HepG2 (cell line): Measurements from ENCODE around the gene MGLL. TPM values are rescaled to one million over a fixed set of nuclear protein-coding genes. Genes with fewer than 3 reads are reported as not detected.

Experiments
- ATAC-seq: fragments of 200-7000 bp; cut with Tn5 transposase; 3 replicates; pipeline ENCODE4 v1.9.1; 2020; ENCODE audit warnings: mild to moderate bottlenecking, moderate library complexity
- BruUV-seq: library from RNA; stranded (reverse); fragments of 400-500 nt; replicated peaks from 2 replicates; lab custom pipeline; 2021; lab: Mats Ljungman, UMichigan
- CTCF ChIA-PET: fragments of 300-600 bp; formaldehyde crosslinking; extraction: SDS; loops from one replicate; lab custom pipeline; 2021; ENCODE audit warnings: low total read pairs, inconsistent platforms, low intra/inter-chr PET ratio; lab: Yijun Ruan, JAX
- POLR2A ChIA-PET: fragments of 350-600 bp; sonication (Branson Sonifier 250); formaldehyde crosslinking; loops from one replicate; lab custom pipeline; 2020; ENCODE audit warnings: antibody characterized with exemption, inconsistent platforms; lab: Yijun Ruan, JAX
- DNase-seq: peaks from one replicate; pipeline ENCODE4 v3.0.0-alpha.2; 2015; ENCODE audit warnings: low spot score
- FAIRE-seq: peaks from 3 replicates; lab custom pipeline; 2011; peaks lifted over from hg19 to GRCh38; lab: Jason Lieb, UNC
- H2AFZ ChIP-seq: one replicate; pipeline ENCODE4 v1.6.1; 2011; ENCODE audit warnings: low read length, inconsistent platforms
- H3K27ac ChIP-seq: fragments of 300-600 bp; 3 replicates; pipeline ENCODE4 v1.8.0; 2011; ENCODE audit warnings: mixed run types, mild to moderate bottlenecking, mixed read lengths, low read length, inconsistent platforms; ENCODE audit not compliant: insufficient read depth; ENCODE audit errors: extremely low read length
- H3K27me3 ChIP-seq, 2 experiments: fragments of 200-600 bp in 1 of 2; 2 replicates in 1 of 2; 3 replicates in 1 of 2; pipeline versions ENCODE4 v1.6.0 to v1.8.0; 2011; ENCODE audit warnings: low read length in 2 of 2, mild to moderate bottlenecking in 2 of 2, moderate library complexity in 2 of 2, inconsistent platforms in 1 of 2; ENCODE audit not compliant: insufficient read depth in 2 of 2, control insufficient read depth in 1 of 2
- H3K36me3 ChIP-seq, 2 experiments: fragments of 200-600 bp in 1 of 2; replicated peaks in 1 of 2; 2 replicates in 1 of 2; 3 replicates in 1 of 2; pipeline versions ENCODE4 v1.5.1 to v1.8.0; 2011; ENCODE audit warnings: low read length in 2 of 2, inconsistent platforms in 1 of 2; ENCODE audit not compliant: insufficient read depth in 2 of 2, control insufficient read depth in 1 of 2
- H3K4me1 ChIP-seq: 2 replicates; pipeline ENCODE4 v1.5.1; 2012; ENCODE audit warnings: low read length, inconsistent platforms; ENCODE audit not compliant: insufficient read depth
- H3K4me2 ChIP-seq: 2 replicates; pipeline ENCODE4 v1.6.0; 2011; ENCODE audit warnings: low read depth, low read length, inconsistent platforms
- H3K4me3 ChIP-seq, 3 experiments: fragments of 200-600 bp in 1 of 3; sonication (generic), shearing (Covaris generic) in 1 of 3; replicated peaks in 1 of 3; 2 replicates each; pipeline ENCODE4 v1.5.1; 2011 to 2016; ENCODE audit warnings: low read length in 3 of 3, inconsistent platforms in 2 of 3, low read depth in 2 of 3, mild to moderate bottlenecking in 2 of 3, control low read depth in 1 of 3, mixed read lengths in 1 of 3; ENCODE audit not compliant: insufficient read depth in 1 of 3
- H3K79me2 ChIP-seq: one replicate; pipeline ENCODE4 v1.6.1; 2011; ENCODE audit warnings: low read length, inconsistent platforms; ENCODE audit not compliant: insufficient read depth
- H3K9ac ChIP-seq: 2 replicates; pipeline ENCODE4 v1.6.0; 2011; ENCODE audit warnings: mild to moderate bottlenecking, low read depth, low read length, inconsistent platforms; ENCODE audit not compliant: insufficient read depth
- H3K9me3 ChIP-seq: 2 replicates; pipeline ENCODE4 v1.5.1; 2012; ENCODE audit warnings: mild to moderate bottlenecking, low read length
- H4K20me1 ChIP-seq: 2 replicates; pipeline ENCODE4 v1.6.0; 2011; ENCODE audit warnings: inconsistent platforms, mild to moderate bottlenecking, low read length, moderate library complexity; ENCODE audit not compliant: insufficient read depth
- MTERF4 ChIP-seq: sonication (generic); formaldehyde crosslinking; IDR thresholded peaks from 2 replicates; pipeline ENCODE4 v1.8.0; 2023; ENCODE audit warnings: mild to moderate bottlenecking, missing genetic modification reagents
- MZF1 ChIP-seq: sonication (generic); formaldehyde crosslinking; IDR thresholded peaks from 2 replicates; pipeline ENCODE4 v1.8.1; 2023; ENCODE audit warnings: mild to moderate bottlenecking, missing genetic modification reagents, borderline replicate concordance
- NKX3-1 ChIP-seq: sonication (generic); formaldehyde crosslinking; IDR thresholded peaks from 2 replicates; pipeline ENCODE4 v1.5.0; 2020; ENCODE audit warnings: missing genetic modification reagents
- TRIM22 ChIP-seq: fragments of 450-650 bp; IDR thresholded peaks from 2 replicates; pipeline ENCODE4 v1.6.1; 2017
- U2AF2 ChIP-seq: fragments of 200-400 bp; formaldehyde crosslinking; IDR thresholded peaks from 2 replicates; pipeline ENCODE4 v1.6.1; 2017; ENCODE audit warnings: low read depth, mild to moderate bottlenecking, low read length
- ZNF564 ChIP-seq: sonication (generic); formaldehyde crosslinking; IDR thresholded peaks from 2 replicates; pipeline ENCODE4 v1.8.1; 2023; ENCODE audit warnings: mild to moderate bottlenecking, missing genetic modification reagents
- ZNF607 ChIP-seq: sonication (generic); formaldehyde crosslinking; IDR thresholded peaks from 2 replicates; pipeline ENCODE4 v1.5.1; 2020; ENCODE audit warnings: missing genetic modification reagents, mild to moderate bottlenecking, borderline replicate concordance
- in situ Hi-C: cut with HindIII; loops from 2 replicates; pipeline ENCODE4 v1.10.0; 2017; ENCODE audit warnings: low pct_unique_long_range_greater_than_20kb; ENCODE audit not compliant: extremely low pct_ligation_motif_present
- intact Hi-C: fragments of 100-400 bp; cut with micrococcal nuclease; formaldehyde crosslinking; loops from one replicate; pipeline ENCODE4 v1.10.0; 2022; ENCODE audit not compliant: unreplicated experiment
- polyA plus RNA-seq, 8 experiments: library from polyadenylated mRNA; depleted of rRNA in 3 of 8; stranded (reverse) in 7 of 8; unstranded in 1 of 8; fragments of >200 nt; fragmentation: Illumina TruSeq in 4 of 8; extraction: Trizol in 4 of 8; gene quantifications; 2 replicates each; pipeline versions ENCODE4 v1.2.1 to v1.2.3, GENCODE V29; 2011 to 2016; ENCODE audit warnings: low read depth in 4 of 8, missing spikeins in 1 of 8, mixed read lengths in 1 of 8; ENCODE audit not compliant: insufficient read depth in 1 of 8
- total RNA-seq, 5 experiments: library from RNA; depleted of rRNA; stranded (reverse); fragments of >200 nt; fragmentation: Illumina TruSeq; extraction: Trizol; gene quantifications; 2 replicates each; pipeline ENCODE4 v1.2.3, GENCODE V29; 2016; ENCODE audit warnings: low read depth in 1 of 5
- TF ChIP-seq, protein P1 (sequence below): sonication (generic); formaldehyde crosslinking; IDR thresholded peaks from 2 replicates; pipeline ENCODE4 v1.4.0; 2020; ENCODE audit warnings: missing genetic modification reagents

The MGLL gene
- total and polyA plus RNA-seq, 2 of the 13 experiments (the other 11 are each of a cell fraction or from before 2014, with no cell fraction given) = not detected

GRCh38 chr3:127686512-127686894 lies 135.8 kb downstream of the MGLL start:
- no peak overlapping the region for H3K9ac ChIP-seq
- POLR2A ChIA-PET = no interaction called here

More at GRCh38 chr3:127686512-127686894, 135.8 kb downstream of the MGLL start:
- FAIRE-seq = no peak
- H3K9me3 ChIP-seq = no peaks in the 10 kb centered on the region
- H3K79me2 ChIP-seq = no peaks in the 10 kb centered on the region
- no peaks in the 10 kb centered on the region for H4K20me1 ChIP-seq
- H3K27me3 ChIP-seq = peaks cover 0 to 6% of the 10 kb centered on the region in 2 experiments; a peak in 2 of 5 replicates
- peaks cover 7% of the 10 kb centered on the region for H3K4me1 ChIP-seq
- in situ Hi-C loops = loop anchor here (10.0 kb wide), 1 partner anchor 278 kb away; no protein-coding TSS in a partner anchor
- intact Hi-C loops = no loop called here
- H3K27ac ChIP-seq = no peak overlapping the region
- ATAC-seq = no peak
- H2AFZ ChIP-seq = no peak overlapping the region
- BruUV-seq = no TSS peak
- H3K36me3 ChIP-seq = no peaks in the 10 kb centered on the region
- no peak overlapping the region for H3K4me2 ChIP-seq
- CTCF ChIA-PET = no interaction called here
- TF ChIP-seq NKX3-1 (CRISPR knock-in tag) (no peak), ZNF607 (no peak), ZNF564 (CRISPR knock-in tag) (no peak), MTERF4 (no peak), TRIM22 (no peak), U2AF2 (no peak), MZF1 (CRISPR knock-in tag) (no peak)
- TF ChIP-seq, protein P1, sequence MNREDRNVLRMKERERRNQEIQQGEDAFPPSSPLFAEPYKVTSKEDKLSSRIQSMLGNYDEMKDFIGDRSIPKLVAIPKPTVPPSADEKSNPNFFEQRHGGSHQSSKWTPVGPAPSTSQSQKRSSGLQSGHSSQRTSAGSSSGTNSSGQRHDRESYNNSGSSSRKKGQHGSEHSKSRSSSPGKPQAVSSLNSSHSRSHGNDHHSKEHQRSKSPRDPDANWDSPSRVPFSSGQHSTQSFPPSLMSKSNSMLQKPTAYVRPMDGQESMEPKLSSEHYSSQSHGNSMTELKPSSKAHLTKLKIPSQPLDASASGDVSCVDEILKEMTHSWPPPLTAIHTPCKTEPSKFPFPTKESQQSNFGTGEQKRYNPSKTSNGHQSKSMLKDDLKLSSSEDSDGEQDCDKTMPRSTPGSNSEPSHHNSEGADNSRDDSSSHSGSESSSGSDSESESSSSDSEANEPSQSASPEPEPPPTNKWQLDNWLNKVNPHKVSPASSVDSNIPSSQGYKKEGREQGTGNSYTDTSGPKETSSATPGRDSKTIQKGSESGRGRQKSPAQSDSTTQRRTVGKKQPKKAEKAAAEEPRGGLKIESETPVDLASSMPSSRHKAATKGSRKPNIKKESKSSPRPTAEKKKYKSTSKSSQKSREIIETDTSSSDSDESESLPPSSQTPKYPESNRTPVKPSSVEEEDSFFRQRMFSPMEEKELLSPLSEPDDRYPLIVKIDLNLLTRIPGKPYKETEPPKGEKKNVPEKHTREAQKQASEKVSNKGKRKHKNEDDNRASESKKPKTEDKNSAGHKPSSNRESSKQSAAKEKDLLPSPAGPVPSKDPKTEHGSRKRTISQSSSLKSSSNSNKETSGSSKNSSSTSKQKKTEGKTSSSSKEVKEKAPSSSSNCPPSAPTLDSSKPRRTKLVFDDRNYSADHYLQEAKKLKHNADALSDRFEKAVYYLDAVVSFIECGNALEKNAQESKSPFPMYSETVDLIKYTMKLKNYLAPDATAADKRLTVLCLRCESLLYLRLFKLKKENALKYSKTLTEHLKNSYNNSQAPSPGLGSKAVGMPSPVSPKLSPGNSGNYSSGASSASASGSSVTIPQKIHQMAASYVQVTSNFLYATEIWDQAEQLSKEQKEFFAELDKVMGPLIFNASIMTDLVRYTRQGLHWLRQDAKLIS (CRISPR knock-in tag) = no peak
- DNase-seq = no peak
- no peak overlapping the region for H3K4me3 ChIP-seq
